HFFc6 (cell line): ENCODE measurements around the gene CLEC16A. TPM values are rescaled to one million over a fixed set of nuclear protein-coding genes. Genes with fewer than 3 reads are reported as not detected.
"Not testable (repeated sequence)": the region's sequence is repeated elsewhere in the genome, so short reads cannot be mapped to it uniquely, and the experiment has no call there.

ENCODE experiments used
- DNase-seq: peaks from one replicate; pipeline ENCODE4 v3.0.0-alpha.2; 2018
- H3K27ac Mint-ChIP-seq: 2 replicates; pipeline ENCODE4 v1.8.0; 2020; ENCODE audit warnings: mild to moderate bottlenecking, mixed read lengths
- H3K27me3 Mint-ChIP-seq: 2 replicates; pipeline ENCODE4 v1.8.0; 2021; ENCODE audit warnings: mild to moderate bottlenecking, moderate library complexity, mixed read lengths; ENCODE audit not compliant: insufficient read depth
- H3K36me3 Mint-ChIP-seq: 2 replicates; pipeline ENCODE4 v1.8.0; 2021; ENCODE audit warnings: low read depth, mixed read lengths
- H3K4me1 Mint-ChIP-seq: 2 replicates; pipeline ENCODE4 v1.8.0; 2020; ENCODE audit warnings: low read depth, mixed read lengths
- H3K4me3 Mint-ChIP-seq: 2 replicates; pipeline ENCODE4 v1.8.0; 2020; ENCODE audit warnings: mild to moderate bottlenecking, moderate library complexity, mixed read lengths
- H3K9me3 Mint-ChIP-seq: 2 replicates; pipeline ENCODE4 v1.8.0; 2020; ENCODE audit warnings: mild to moderate bottlenecking, mixed read lengths
- CTCF ChIP-seq: fragments of 200-600 bp; sonication (generic); IDR thresholded peaks from 2 replicates; pipeline ENCODE4 v1.5.0; 2021; ENCODE audit warnings: antibody characterized with exemption, mild to moderate bottlenecking
- total RNA-seq, 6 experiments: library from RNA; stranded (reverse); fragmentation: NEBNext Ultra II Directional; extraction: Animal tissue kit (Norgen Biotek cat#: 25700); gene quantifications; 2 replicates in 1 of 6; 3 replicates in 5 of 6; pipeline ENCODE4 v1.2.3, GENCODE V29; 2021

The CLEC16A gene
- total RNA-seq, 6 experiments from 2014 or later: 19.4 to 23.2 (median 21.2) TPM

GRCh38 chr16:11101695-11102522 lies 157.5 kb downstream of the CLEC16A start:
- no peaks in the 10 kb centered on the region; the same call in 1 of the 2 replicates for H3K36me3 Mint-ChIP-seq
- TF ChIP-seq CTCF: peak; percentile 54
- no peaks in the 10 kb centered on the region; the same call in 1 of the 2 replicates for H3K27me3 Mint-ChIP-seq
- H3K4me3 Mint-ChIP-seq: no peak overlapping the region
- no peak for DNase-seq
- no peak overlapping the region for H3K27ac Mint-ChIP-seq
- H3K9me3 Mint-ChIP-seq: no peaks in the 10 kb centered on the region
- peaks cover 84% of the 10 kb centered on the region for H3K4me1 Mint-ChIP-seq

GRCh38 chr16:11102523-11102898 lies 158.1 kb downstream of the CLEC16A start:
- Mint-ChIP-seq H3K27me3 (no peaks in the 10 kb centered on the region; the same call in 1 of the 2 replicates), H3K36me3 (no peaks in the 10 kb centered on the region; the same call in 1 of the 2 replicates), H3K4me3 (no peak overlapping the region), H3K9me3 (no peaks in the 10 kb centered on the region), H3K4me1 (peaks cover 84% of the 10 kb centered on the region), H3K27ac (no peak overlapping the region)
- no peak for TF ChIP-seq CTCF
- no peak for DNase-seq

- not testable (repeated sequence) for H3K36me3 Mint-ChIP-seq, DNase-seq, H3K4me3 Mint-ChIP-seq, H3K9me3 Mint-ChIP-seq, H3K27me3 Mint-ChIP-seq
- Mint-ChIP-seq H3K27ac (peak overlapping the region; percentile 36; the same call in 1 of the 2 replicates), H3K4me1 (peaks cover 88% of the 10 kb centered on the region)
Observed at GRCh38 chr16:11103301-11103700, 158.9 kb downstream of the CLEC16A start.

DNA sequence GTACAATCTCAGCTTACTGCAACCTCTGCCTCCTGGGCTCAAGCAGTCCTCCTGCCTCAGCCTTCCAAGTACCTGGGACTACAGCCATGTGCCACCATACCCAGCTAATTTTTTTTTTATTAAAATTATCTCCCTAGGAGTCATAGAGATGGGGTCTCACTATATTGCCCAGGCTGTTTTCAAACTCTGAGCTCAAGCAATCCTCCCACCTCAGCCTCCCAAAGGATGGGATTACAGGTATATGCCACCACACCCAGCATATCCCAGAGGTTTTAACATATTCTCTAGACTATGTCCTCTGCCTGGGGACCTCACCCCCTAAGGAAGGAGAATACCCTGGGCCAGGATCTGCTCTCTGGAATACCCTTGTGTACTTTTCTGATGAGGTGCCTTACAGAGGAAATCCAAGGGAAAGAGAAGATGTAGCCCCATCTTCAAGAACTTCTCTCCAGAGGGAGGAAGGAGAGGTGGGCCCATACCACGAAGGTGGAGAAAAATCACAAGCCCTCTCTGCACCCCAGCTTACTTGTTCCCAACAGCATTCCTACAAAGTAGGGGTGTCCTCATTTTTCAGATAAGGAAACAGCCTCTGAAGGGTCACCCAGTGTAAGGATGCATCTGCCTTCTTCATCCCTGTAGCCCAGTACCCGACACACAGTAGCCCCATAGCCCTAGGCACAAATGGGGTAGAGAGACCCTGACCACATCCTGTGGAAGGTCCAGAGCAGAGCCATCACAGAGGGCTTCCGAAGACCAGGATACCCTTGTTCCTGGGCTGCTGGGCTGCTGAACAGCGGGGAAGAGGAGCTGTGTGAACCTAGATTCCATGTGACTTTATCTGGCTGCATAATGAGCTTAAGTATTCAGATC lies 160.0 kb downstream of the CLEC16A start:
- Mint-ChIP-seq H3K36me3 (no peaks in the 10 kb centered on the region; the same call in 1 of the 2 replicates), H3K4me3 (peak overlapping the region; percentile 76), H3K4me1 (peaks cover 87% of the 10 kb centered on the region), H3K9me3 (no peaks in the 10 kb centered on the region), H3K27ac (peak overlapping the region; percentile 94), H3K27me3 (no peaks in the 10 kb centered on the region; the same call in 1 of the 2 replicates)
- no peak for TF ChIP-seq CTCF
- no peak for DNase-seq

DNA sequence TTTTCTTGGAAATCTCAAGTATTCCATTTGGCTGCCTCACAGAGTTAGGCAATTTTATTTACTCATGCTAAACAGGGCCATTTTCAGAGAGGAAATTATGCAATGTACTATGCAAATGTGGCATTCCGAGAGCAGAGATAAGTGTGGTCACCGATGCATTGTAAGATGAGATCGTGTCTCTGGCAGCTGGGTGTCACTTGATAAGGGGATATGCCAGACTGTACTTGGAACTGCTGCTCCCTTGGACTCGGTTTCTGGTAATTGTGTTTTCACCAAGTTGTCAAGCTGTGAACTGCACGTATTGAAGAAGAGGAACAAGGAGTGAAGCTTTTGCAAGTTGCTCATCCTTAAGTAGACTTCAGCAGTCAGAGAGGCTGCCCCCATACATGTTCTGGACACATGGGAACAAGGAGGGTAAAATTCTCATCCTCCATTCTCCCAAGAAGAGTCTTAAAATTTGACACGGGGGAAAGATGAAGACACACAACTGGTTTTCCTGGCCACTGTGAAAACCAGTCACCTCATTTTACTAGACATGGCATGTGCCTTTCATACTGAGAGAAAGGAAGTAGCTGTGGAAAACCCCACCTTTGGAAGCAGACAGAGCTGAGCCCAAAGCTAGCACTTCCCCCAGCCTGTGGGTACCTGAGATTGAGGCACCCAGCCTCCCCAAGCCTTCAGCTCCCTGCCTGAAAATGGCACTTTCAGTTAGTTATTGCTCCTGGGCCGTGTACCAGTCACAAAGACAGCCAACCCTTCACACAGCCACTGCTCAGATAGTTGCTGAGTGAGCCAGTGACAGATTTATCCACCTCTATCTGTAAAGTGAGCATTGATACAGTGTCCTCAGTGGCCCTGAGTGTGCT lies 160.9 kb downstream of the CLEC16A start:
- Mint-ChIP-seq H3K4me1 (peaks cover 87% of the 10 kb centered on the region), H3K4me3 (peak overlapping the region; percentile 76), H3K27me3 (no peaks in the 10 kb centered on the region; the same call in 1 of the 2 replicates), H3K36me3 (no peaks in the 10 kb centered on the region), H3K9me3 (no peaks in the 10 kb centered on the region), H3K27ac (peak overlapping the region; percentile 94)
- DNase-seq: peak; percentile 94
- no peak for TF ChIP-seq CTCF
